Left forelimb (tissue), 1 donor: ENCODE results near the gene SESTD1.

Experiments used
- DNase-seq: peaks from one replicate; pipeline ENCODE4 v3.0.0-alpha.2; 2018; ENCODE audit warnings: low spot score

The SESTD1 gene, protein sequence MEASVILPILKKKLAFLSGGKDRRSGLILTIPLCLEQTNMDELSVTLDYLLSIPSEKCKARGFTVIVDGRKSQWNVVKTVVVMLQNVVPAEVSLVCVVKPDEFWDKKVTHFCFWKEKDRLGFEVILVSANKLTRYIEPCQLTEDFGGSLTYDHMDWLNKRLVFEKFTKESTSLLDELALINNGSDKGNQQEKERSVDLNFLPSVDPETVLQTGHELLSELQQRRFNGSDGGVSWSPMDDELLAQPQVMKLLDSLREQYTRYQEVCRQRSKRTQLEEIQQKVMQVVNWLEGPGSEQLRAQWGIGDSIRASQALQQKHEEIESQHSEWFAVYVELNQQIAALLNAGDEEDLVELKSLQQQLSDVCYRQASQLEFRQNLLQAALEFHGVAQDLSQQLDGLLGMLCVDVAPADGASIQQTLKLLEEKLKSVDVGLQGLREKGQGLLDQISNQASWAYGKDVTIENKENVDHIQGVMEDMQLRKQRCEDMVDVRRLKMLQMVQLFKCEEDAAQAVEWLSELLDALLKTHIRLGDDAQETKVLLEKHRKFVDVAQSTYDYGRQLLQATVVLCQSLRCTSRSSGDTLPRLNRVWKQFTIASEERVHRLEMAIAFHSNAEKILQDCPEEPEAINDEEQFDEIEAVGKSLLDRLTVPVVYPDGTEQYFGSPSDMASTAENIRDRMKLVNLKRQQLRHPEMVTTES

GRCh38 chr2:179264368-179265081, at the start of gene SESTD1:
SESTD1 (minus strand) TSS chr2:179264832; CDS start chr2:179191841, 72,991 bp downstream.
- peak; percentile 85 for DNase-seq

DNA sequence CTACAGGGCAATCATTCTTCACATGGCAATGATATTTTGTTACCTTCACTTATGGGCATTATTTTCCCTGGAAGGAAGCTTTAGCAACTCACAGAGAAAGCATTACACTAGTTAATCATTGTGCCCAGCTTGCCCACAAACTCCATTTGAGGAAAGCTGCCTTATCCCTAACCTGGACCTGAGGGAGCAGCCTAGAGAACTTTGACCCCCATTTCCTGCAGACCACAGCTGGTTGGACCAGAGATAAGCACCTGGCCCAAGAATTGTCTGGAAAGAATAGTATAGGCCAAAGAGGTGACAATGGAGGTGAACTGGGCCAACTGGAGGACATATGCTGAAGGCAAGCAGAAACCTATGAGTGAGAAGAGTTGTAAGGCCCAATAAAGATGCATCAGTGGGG, 48.4 kb upstream of the SESTD1 start:
- DNase-seq, result no peak

GRCh38 chr2:179311101-179311500, 46.5 kb upstream of the SESTD1 start:
- no peak for DNase-seq

- no peak for DNase-seq
Observed at GRCh38 chr2:179307616-179308371, 43.2 kb upstream of the SESTD1 start.

- no peak for DNase-seq
Observed at GRCh38 chr2:179305125-179305524, 40.5 kb upstream of the SESTD1 start.

DNA sequence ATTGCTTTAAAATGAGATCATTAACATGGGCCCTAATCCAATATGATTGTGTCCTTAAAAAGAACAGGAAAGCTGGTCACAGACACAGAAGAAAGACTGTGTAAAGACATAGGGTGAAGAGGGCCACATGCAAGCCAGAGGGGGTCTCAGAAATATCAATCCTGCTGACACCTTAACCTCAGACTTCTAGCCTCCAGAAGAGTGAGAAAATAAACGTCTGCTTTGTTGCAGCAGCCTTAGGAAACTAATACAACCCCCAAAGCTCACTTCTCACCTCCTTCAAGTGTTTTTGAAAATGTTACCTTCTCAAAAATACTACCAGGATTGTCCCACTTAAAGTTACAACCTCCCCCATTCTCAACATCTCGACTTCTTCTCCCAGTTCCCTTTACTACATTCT, 39.8 kb upstream of the SESTD1 start:
- DNase-seq, result no peak

GRCh38 chr2:179302764-179303571, 38.3 kb upstream of the SESTD1 start:
- DNase-seq, result no peak

GRCh38 chr2:179302149-179302548, 37.5 kb upstream of the SESTD1 start:
- DNase-seq, result no peak

DNA sequence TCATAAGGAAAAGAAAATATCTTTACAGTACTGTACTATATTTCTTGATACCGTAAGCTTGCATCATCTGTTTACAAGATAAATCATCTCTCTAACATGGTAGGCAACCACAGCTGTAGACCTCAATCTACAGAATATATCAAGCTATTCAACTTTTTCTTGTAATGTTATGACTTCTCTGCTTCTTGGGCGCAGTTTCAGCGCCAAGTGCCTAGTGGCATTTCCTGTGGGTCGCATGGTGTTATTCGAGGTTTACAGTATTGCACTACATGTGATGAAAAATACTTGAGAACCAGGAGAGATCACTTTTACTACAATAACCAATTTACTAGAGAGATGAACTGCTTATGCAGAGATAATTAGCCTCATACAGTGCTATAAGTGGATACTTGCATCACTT, 34.0 kb upstream of the SESTD1 start:
- DNase-seq, result no peak

DNA sequence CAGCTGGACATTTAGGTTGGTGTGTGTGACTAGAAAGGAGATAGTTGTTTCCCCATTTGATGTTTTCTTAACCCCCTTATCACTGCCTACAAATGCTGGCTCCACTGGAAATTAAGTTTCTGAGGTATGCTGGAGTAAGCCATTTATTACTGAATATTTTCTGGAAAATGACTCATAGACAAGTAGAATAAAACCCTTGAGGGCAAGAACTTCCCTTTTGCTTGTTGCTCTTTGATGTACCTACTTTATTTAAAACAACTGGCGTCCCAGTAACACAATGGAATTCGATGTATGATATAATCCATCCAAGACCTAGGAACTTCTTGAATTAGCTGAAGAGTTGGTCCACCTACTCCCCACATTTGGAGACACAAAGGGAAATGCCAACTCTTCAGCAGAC, 33.3 kb upstream of the SESTD1 start:
- DNase-seq, result no peak

DNA sequence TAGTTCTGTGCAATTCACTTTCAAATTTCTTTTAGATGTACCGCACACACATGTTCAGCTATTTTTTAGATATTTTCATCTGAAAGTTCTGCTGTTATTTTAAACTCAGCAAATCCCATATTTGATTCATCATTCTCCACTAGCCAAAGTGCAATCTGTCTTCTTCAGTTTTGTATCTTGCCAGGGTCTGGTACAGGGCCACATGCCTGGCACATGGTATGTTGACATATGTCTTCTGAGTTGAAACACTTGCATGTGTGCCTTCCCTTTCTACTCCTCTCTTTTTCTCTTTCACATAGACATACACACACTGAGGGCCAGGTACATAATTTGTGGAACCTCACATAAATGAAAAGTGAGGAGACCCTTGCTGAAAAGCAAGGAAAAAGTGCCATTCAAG, 25.7 kb upstream of the SESTD1 start:
- DNase-seq, result no peak

GRCh38 chr2:179285060-179285459, 20.4 kb upstream of the SESTD1 start:
- DNase-seq, result no peak

DNA sequence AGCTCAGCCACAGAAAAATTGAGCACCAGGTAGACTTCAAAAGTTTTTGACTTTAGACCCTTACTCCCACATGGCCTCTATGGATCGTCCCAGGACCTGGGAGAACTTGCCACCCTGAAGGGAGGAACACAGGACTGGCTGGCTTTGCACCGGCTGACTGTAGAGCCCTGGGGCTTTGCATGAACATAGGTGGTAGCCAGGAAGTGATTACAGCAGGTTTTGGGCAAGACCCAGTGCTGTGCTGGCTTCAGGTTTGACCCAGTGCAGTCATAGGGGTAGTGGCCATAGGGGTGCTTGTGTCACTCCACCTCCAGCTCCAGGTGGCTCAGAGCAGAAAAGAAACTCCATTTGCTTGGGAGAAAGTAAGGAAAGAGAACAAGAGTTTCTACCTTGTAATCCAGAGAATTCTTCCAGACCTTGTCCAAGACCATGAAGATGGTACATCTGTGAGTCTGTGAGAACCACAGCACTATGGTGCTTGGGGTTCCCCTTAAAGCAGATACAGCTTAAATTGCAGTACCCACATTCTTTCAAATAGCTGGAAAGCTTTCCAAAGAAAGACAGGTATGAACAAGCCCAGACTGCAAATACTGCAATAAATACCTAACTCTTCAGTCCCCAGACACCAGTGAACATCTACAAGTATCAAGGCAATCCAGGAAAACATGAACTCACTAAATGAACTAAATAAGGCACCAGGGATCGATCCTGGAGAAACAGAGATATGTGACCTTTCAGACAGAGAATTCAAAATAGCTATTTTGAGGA, 13.0 kb upstream of the SESTD1 start:
- DNase-seq, result no peak

DNA sequence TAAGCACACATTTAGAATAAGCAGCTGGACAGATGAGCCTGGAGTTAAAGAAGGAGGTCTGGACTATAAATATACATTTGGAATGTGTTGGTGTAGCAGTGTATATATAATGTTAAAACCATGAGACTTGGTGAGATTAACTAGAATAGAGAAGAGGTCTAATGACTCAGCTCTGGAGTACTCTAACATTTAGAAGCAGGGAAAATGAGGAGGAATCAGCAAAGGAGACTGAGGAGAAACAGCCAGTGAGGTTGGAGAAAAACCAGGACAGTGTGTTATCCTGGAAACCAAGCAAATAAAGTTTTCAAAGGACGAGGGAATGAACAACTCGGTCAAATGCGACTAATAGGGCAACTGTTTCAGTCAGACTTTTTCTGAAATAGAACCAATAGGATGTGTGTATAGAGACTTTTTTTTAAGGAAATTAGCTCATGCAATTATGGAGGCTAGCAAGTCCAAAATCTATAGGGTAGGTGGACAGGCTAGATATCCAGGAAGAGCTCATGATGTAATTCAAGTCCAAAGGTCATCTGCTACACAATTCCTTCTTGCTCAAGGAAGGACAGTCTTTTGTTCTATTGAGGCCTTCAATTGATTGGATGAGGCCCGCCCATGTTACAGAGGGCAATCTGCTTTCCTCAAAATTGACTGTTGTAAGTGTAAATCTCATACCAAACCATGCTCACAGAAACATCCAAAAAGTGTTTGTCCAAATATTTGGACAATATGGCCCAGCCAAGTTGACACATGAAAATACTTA, 10.8 kb upstream of the SESTD1 start:
- no peak for DNase-seq

GRCh38 chr2:179274749-179275148, 10.1 kb upstream of the SESTD1 start:
- DNase-seq, result no peak

DNA sequence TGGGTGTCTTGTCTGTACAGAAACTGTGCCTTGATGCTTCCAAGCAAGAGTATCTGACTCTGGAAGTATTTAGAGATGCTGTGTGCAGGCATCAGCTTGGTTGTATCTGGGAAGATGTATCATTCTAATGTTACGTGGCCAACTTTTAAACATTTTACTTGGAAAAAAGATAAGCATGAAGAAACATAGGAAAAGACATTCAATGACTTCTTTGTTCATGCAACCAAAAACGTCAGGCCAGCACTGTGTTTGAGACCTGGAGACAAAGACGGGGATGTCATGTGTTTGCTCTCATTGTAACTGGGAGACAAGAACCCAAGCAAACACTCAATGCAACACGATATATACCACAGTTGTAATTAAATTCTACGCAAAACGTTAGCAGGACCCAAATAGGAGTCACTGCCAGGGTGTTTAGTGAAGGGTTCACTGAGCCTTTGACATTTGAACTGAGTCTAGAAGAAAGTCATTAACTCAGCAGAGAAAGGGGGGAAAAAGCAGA, 8.9 kb upstream of the SESTD1 start:
- DNase-seq, result no peak

DNA sequence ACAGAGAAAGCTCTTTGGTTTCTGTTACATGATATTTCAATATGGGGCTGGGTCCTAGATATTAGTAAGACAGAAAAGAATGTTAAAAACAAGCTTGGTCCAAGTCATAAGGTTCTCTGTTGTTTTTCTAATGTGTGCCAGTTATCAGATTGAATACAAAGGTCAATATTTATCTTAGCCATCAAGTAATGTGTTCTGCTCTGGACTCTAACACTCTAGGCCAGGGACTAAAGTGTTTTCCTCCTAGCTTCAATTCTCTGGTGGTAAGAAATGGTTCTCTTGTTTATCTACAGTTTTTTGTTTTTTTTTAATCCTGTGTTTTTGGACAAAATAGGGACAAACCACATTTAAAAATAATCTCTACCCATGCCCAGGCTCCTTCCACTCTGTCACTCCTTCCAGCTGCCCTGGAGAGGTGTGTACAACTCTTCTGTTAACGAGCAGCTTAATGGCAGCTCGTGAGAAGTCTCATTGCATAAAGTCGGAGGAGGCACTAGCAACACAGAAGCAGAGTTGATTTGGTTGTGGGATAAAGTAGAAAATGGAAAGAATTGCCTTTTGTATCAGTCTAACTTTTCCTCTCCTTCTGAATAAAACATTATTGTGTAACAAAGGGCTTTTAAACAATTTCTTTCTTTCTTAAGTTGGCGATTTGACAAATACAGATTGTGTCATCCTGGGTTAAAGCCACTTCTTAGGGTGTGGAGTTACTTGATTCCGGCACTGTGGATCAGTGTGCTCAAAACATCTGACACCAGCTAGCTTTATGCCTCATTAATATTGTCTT, 8.0 kb upstream of the SESTD1 start:
- DNase-seq, result no peak

GRCh38 chr2:179270689-179271088, 6.1 kb upstream of the SESTD1 start:
- no peak for DNase-seq
